Rectal smooth muscle tissue (tissue), 1 donor: Measurements from ENCODE around the gene LRP1B.

Experiments
- H3K27ac ChIP-seq: one replicate; pipeline ENCODE4 v1.7.0; 2013; ENCODE audit warnings: low read depth, low read length, inconsistent platforms
- H3K27me3 ChIP-seq: one replicate; pipeline ENCODE4 v1.7.0; 2013; ENCODE audit warnings: low read length; ENCODE audit not compliant: control insufficient read depth, insufficient read depth
- H3K36me3 ChIP-seq: one replicate; pipeline ENCODE4 v1.7.0; 2013; ENCODE audit warnings: low read length; ENCODE audit not compliant: control insufficient read depth, insufficient read depth
- H3K4me1 ChIP-seq: one replicate; pipeline ENCODE4 v1.7.0; 2013; ENCODE audit warnings: low read length; ENCODE audit not compliant: control insufficient read depth, insufficient read depth
- H3K4me3 ChIP-seq: one replicate; pipeline ENCODE4 v1.7.0; 2013; ENCODE audit warnings: low read length
- H3K9ac ChIP-seq: one replicate; pipeline ENCODE4 v1.7.0; 2013; ENCODE audit warnings: low read length

The LRP1B gene

GRCh38 chr2:141707486-141707885, 423.3 kb downstream of the LRP1B start:
- Histone ChIP-seq H3K9ac (no peak overlapping the region), H3K27ac (no peak overlapping the region), H3K27me3 (no peaks in the 10 kb centered on the region), H3K36me3 (no peaks in the 10 kb centered on the region), H3K4me1 (no peaks in the 10 kb centered on the region), H3K4me3 (no peak overlapping the region)

- H3K27ac ChIP-seq, result no peak overlapping the region
- no peaks in the 10 kb centered on the region for H3K36me3 ChIP-seq
- no peaks in the 10 kb centered on the region for H3K27me3 ChIP-seq
- H3K9ac ChIP-seq, result no peak overlapping the region
- H3K4me3 ChIP-seq, result no peak overlapping the region
- H3K4me1 ChIP-seq, result no peaks in the 10 kb centered on the region
These were observed 426.3 kb downstream of the LRP1B start for GRCh38 chr2:141704541-141704940.

GRCh38 chr2:141703501-141703900, 427.3 kb downstream of the LRP1B start:
- H3K4me1 ChIP-seq, result no peaks in the 10 kb centered on the region
- H3K4me3 ChIP-seq, result no peak overlapping the region
- no peak overlapping the region for H3K27ac ChIP-seq
- H3K27me3 ChIP-seq, result no peaks in the 10 kb centered on the region
- no peaks in the 10 kb centered on the region for H3K36me3 ChIP-seq
- no peak overlapping the region for H3K9ac ChIP-seq

GRCh38 chr2:141701618-141702017, 429.2 kb downstream of the LRP1B start:
- Histone ChIP-seq H3K27ac (no peak overlapping the region), H3K27me3 (no peaks in the 10 kb centered on the region), H3K36me3 (no peaks in the 10 kb centered on the region), H3K4me3 (no peak overlapping the region), H3K9ac (no peak overlapping the region), H3K4me1 (no peaks in the 10 kb centered on the region)

- Histone ChIP-seq H3K9ac (no peak overlapping the region), H3K27ac (no peak overlapping the region), H3K4me1 (no peaks in the 10 kb centered on the region), H3K36me3 (no peaks in the 10 kb centered on the region), H3K4me3 (no peak overlapping the region), H3K27me3 (no peaks in the 10 kb centered on the region)
These were observed 431.2 kb downstream of the LRP1B start for GRCh38 chr2:141699573-141699972.

- no peak overlapping the region for H3K27ac ChIP-seq
- no peak overlapping the region for H3K4me3 ChIP-seq
- no peak overlapping the region for H3K9ac ChIP-seq
- H3K27me3 ChIP-seq, result no peaks in the 10 kb centered on the region
- no peaks in the 10 kb centered on the region for H3K4me1 ChIP-seq
- no peaks in the 10 kb centered on the region for H3K36me3 ChIP-seq
These were observed 432.3 kb downstream of the LRP1B start for GRCh38 chr2:141698500-141698899.

- no peak overlapping the region for H3K27ac ChIP-seq
- no peaks in the 10 kb centered on the region for H3K4me1 ChIP-seq
- no peak overlapping the region for H3K9ac ChIP-seq
- no peaks in the 10 kb centered on the region for H3K27me3 ChIP-seq
- no peak overlapping the region for H3K4me3 ChIP-seq
- H3K36me3 ChIP-seq, result no peaks in the 10 kb centered on the region
These were observed 433.8 kb downstream of the LRP1B start for GRCh38 chr2:141697035-141697434.

- Histone ChIP-seq H3K4me3 (no peak overlapping the region), H3K4me1 (no peaks in the 10 kb centered on the region), H3K27ac (no peak overlapping the region), H3K36me3 (no peaks in the 10 kb centered on the region), H3K9ac (no peak overlapping the region), H3K27me3 (no peaks in the 10 kb centered on the region)
These were observed 436.6 kb downstream of the LRP1B start for GRCh38 chr2:141694180-141694579.

GRCh38 chr2:141692829-141693228, 438.0 kb downstream of the LRP1B start:
- Histone ChIP-seq H3K9ac (no peak overlapping the region), H3K36me3 (no peaks in the 10 kb centered on the region), H3K4me1 (no peaks in the 10 kb centered on the region), H3K27me3 (no peaks in the 10 kb centered on the region), H3K27ac (no peak overlapping the region), H3K4me3 (no peak overlapping the region)

- Histone ChIP-seq H3K27me3 (no peaks in the 10 kb centered on the region), H3K36me3 (no peaks in the 10 kb centered on the region), H3K4me1 (no peaks in the 10 kb centered on the region), H3K4me3 (no peak overlapping the region), H3K9ac (no peak overlapping the region), H3K27ac (no peak overlapping the region)
These were observed 454.7 kb downstream of the LRP1B start for GRCh38 chr2:141676139-141676538.

GRCh38 chr2:141666191-141666590, 464.6 kb downstream of the LRP1B start:
- Histone ChIP-seq H3K27me3 (no peaks in the 10 kb centered on the region), H3K36me3 (no peaks in the 10 kb centered on the region), H3K27ac (no peak overlapping the region), H3K9ac (no peak overlapping the region), H3K4me3 (no peak overlapping the region), H3K4me1 (no peaks in the 10 kb centered on the region)

- no peaks in the 10 kb centered on the region for H3K4me1 ChIP-seq
- H3K27me3 ChIP-seq, result no peaks in the 10 kb centered on the region
- no peak overlapping the region for H3K27ac ChIP-seq
- H3K36me3 ChIP-seq, result no peaks in the 10 kb centered on the region
- no peak overlapping the region for H3K9ac ChIP-seq
- no peak overlapping the region for H3K4me3 ChIP-seq
These were observed 470.6 kb downstream of the LRP1B start for GRCh38 chr2:141660232-141660631.

GRCh38 chr2:141654311-141654710, 476.5 kb downstream of the LRP1B start:
- H3K9ac ChIP-seq, result no peak overlapping the region
- H3K4me3 ChIP-seq, result no peak overlapping the region
- no peaks in the 10 kb centered on the region for H3K36me3 ChIP-seq
- no peaks in the 10 kb centered on the region for H3K4me1 ChIP-seq
- no peaks in the 10 kb centered on the region for H3K27me3 ChIP-seq
- no peak overlapping the region for H3K27ac ChIP-seq
